HEK293 (cell line): ENCODE data around the gene UCKL1.

Experiments used
- CTCF ChIP-seq: fragments of 450-650 bp; formaldehyde crosslinking; IDR thresholded peaks from 2 replicates; pipeline ENCODE4 v1.5.1; 2016; ENCODE audit warnings: missing biosample characterization, missing genetic modification characterization
- GLI4 ChIP-seq: fragments of 450-650 bp; formaldehyde crosslinking; IDR thresholded peaks from 2 replicates; pipeline ENCODE4 v1.5.1; 2016; ENCODE audit warnings: missing biosample characterization, missing genetic modification characterization
- HOXA7 ChIP-seq: sonication (generic); formaldehyde crosslinking; IDR thresholded peaks from 2 replicates; pipeline ENCODE4 v1.8.1; 2022; ENCODE audit warnings: missing genetic modification reagents, borderline replicate concordance
- PATZ1 ChIP-seq: fragments of 450-650 bp; formaldehyde crosslinking; IDR thresholded peaks from 2 replicates; pipeline ENCODE4 v1.5.1; 2016; ENCODE audit warnings: missing biosample characterization, missing genetic modification characterization
- PRDM10 ChIP-seq: fragments of 450-650 bp; formaldehyde crosslinking; IDR thresholded peaks from 2 replicates; pipeline ENCODE4 v1.5.1; 2016; ENCODE audit warnings: missing biosample characterization, missing genetic modification characterization
- TRIM28 ChIP-seq: IDR thresholded peaks from 2 replicates; pipeline ENCODE4 v1.6.1; 2011; ENCODE audit warnings: low read length, control low read depth, borderline replicate concordance
- ZBTB44 ChIP-seq: fragments of 450-650 bp; IDR thresholded peaks from 2 replicates; pipeline ENCODE4 v1.5.1; 2018; ENCODE audit warnings: missing biosample characterization, mild to moderate bottlenecking, missing genetic modification characterization
- ZNF292 ChIP-seq: fragments of 450-650 bp; formaldehyde crosslinking; IDR thresholded peaks from 2 replicates; pipeline ENCODE4 v1.5.1; 2016; ENCODE audit warnings: low read depth, missing biosample characterization, missing genetic modification characterization, borderline replicate concordance
- ZNF555 ChIP-seq: fragments of 450-650 bp; formaldehyde crosslinking; conservative IDR thresholded peaks from 2 replicates; pipeline ENCODE4 v1.5.1; 2017; ENCODE audit warnings: missing biosample characterization, mild to moderate bottlenecking, missing genetic modification characterization, inconsistent platforms
- ZNF692 ChIP-seq: fragments of 450-650 bp; formaldehyde crosslinking; IDR thresholded peaks from 2 replicates; pipeline ENCODE4 v1.5.1; 2016; ENCODE audit warnings: missing biosample characterization, missing genetic modification characterization
- ZNF830 ChIP-seq: fragments of 450-650 bp; IDR thresholded peaks from 2 replicates; pipeline ENCODE4 v1.5.0; 2018; ENCODE audit warnings: missing biosample characterization, missing genetic modification characterization, low read depth, mild to moderate bottlenecking, moderate library complexity

- TF ChIP-seq ZNF692 (tag by site-specific recombination) (no peak), HOXA7 (CRISPR knock-in tag) (no peak), CTCF (tag by site-specific recombination) (no peak), ZNF830 (tag by site-specific recombination) (no peak), PATZ1 (no peak), GLI4 (tag by site-specific recombination) (no peak), ZBTB44 (no peak), ZNF292 (no peak), PRDM10 (no peak), ZNF555 (tag by site-specific recombination) (no peak), TRIM28 (no peak)
Observed at GRCh38 chr20:63924241-63924640, 32.0 kb downstream of the UCKL1 start.
